ENCODE results near the gene GATM.

- TF ChIP-seq CTCF (conservative IDR thresholded peaks at IDR 0.05 in 1 of 2, IDR thresholded peaks at IDR 0.05 in 1 of 2; ENCODE audit: low read depth in 1 of 2, low read length in 2 of 2): no peak
- TF ChIP-seq EZH2 (IDR thresholded peaks at IDR 0.05; ENCODE audit: low read length, missing control alignments): no peak
Observed at GRCh38 chr15:45355860-45356259, 22.5 kb downstream of the GATM start.
